AG08395 (cell line): ENCODE data around the gene NTSR2.

Source experiments
- DNase-seq: peaks from one replicate; pipeline ENCODE4 v3.0.0; 2012; ENCODE audit warnings: mixed read lengths, low spot score

NTSR2 gene

DNA sequence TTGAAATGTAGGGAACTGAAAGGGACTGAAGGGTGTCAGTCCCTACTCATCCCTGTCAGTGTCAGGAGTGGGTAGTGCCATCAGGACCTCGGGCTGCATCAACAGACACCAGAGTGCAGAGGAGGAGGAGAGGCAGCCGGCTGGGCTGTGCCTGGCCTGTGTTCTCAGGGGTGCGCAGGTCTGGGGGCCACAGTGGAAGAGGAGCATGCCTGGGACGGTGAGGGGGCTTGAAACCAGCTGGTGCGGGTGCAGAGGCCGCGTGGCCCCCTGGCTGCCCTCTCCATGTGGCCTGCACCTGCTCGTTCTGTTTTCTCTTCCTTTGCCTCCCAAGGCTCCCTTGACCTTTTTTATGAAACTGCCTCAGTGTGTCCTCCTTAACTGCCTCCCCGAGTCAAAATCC lies 41.3 kb downstream of the NTSR2 start:
- DNase-seq: no peak

DNA sequence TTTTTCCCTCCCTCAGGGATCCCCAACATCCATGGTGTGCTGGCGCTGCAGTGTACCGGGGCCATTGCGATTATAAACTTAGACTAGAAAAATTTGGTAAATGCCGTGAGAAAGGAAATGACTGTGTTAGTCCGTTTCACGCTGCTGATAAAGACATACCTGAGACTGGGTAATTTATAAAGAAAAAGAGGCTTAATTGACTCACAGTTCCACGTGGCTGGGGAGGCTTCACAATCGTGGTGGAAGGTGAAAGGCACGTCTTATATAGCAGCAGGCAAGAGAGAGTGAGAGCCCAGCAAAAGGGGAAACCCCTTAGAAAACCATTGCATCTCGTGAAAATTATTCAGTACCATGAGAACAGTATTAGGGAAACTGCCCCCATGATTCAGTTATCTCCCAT lies 44.3 kb downstream of the NTSR2 start:
- no peak for DNase-seq

DNA sequence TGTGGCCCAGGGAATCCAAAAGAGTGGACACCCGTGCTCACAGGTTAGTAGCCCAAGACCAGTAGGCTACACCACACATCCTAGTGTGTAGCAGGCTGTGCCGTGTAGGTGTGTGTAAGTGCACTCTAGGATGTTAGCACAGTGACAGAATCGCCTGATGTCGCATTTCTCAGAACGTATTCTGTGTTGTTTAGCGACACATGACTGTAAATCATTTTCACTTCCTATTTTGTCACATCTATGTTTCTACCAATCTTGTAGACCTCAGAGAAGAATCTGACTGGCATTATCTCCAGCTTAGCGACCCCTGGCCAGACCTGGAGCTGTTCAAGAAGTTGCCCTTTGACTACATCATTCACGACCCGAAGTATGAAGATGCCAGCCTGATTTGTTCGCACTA lies 45.1 kb downstream of the NTSR2 start:
- no peak for DNase-seq

- no peak for DNase-seq
Observed at GRCh38 chr2:11622611-11623010, 47.4 kb downstream of the NTSR2 start.

- no peak for DNase-seq
Observed at GRCh38 chr2:11621410-11621809, 48.6 kb downstream of the NTSR2 start.

DNA sequence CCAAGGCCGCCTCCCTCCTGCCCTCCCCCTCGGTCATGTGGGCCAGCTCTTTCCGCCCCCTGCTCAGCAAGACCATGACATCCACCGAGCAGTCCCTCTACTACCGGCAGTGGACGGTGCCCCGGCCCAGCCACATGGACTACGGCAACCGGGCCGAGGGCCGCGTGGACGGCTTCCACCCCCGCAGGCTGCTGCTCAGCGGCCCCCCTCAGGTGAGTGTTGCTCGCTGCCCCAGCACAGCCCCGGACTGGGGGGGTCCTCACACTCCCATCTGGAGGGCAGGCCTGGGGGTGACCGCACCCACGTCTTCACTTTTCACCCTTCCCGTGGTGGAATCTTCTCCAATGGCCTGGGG lies 51.3 kb downstream of the NTSR2 start:
- DNase-seq: no peak

GRCh38 chr2:11617984-11618707 lies 51.8 kb downstream of the NTSR2 start:
- DNase-seq: no peak

GRCh38 chr2:11617527-11617926 lies 52.5 kb downstream of the NTSR2 start:
- no peak for DNase-seq

DNA sequence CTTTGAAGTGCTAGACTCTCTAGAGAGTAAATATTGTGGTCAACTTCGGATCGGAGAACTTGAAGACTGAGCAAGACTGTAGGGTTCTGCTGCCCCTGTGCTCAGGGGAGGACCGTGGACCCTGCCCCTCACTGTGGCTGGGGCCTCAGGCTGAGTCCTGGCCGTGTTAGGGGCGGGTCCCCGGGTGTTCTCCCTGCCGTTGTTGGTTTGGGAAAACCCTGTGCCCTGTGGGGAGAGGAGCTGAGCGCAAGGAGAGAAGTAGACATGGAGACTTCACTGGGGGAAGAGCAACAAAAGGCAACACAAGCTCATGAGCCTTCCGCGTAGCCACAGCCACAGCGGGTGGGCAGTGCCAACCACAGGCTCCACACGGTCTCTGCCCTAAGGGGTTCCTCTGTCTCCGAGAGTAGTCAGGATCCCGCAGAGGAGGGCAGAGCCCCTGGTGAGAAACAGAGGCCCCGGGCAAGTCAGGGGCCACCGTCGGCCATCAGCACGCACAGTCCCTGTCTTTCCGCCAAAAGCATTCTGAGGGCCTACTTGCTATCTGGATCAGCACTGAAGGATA lies 53.1 kb downstream of the NTSR2 start:
- DNase-seq: no peak

DNA sequence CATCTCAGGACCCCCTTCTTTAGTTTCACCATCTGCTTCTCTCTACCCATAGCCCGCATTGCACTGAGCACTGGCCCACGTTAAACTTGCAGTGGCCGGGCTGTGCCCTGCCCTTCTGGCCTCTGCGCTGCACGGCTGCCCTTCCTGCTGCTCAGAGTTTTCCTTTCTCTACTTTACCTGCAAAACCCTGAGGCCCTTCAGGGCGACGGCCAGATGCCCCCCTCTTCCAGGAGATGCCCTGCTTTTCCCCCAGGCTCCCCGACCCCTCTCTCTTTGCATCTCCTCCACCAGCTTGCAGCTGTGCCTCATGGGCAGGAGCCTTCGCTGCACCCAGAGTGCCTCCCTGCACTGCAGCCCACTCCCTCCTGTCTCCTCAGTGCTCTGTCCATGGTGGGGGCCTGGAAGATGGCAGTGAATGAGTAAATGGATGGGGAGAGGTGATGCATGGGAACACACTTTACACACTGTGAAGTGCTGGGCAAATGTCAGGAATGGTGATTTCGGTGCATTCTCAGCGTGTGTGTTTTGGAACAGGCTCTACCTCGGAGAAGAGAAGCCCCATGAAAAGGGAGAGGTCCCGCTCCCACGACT lies 53.8 kb downstream of the NTSR2 start:
- no peak for DNase-seq

GRCh38 chr2:11615209-11615608 lies 54.8 kb downstream of the NTSR2 start:
- DNase-seq: no peak

- no peak for DNase-seq
Observed at GRCh38 chr2:11613297-11613696, 56.7 kb downstream of the NTSR2 start.

DNA sequence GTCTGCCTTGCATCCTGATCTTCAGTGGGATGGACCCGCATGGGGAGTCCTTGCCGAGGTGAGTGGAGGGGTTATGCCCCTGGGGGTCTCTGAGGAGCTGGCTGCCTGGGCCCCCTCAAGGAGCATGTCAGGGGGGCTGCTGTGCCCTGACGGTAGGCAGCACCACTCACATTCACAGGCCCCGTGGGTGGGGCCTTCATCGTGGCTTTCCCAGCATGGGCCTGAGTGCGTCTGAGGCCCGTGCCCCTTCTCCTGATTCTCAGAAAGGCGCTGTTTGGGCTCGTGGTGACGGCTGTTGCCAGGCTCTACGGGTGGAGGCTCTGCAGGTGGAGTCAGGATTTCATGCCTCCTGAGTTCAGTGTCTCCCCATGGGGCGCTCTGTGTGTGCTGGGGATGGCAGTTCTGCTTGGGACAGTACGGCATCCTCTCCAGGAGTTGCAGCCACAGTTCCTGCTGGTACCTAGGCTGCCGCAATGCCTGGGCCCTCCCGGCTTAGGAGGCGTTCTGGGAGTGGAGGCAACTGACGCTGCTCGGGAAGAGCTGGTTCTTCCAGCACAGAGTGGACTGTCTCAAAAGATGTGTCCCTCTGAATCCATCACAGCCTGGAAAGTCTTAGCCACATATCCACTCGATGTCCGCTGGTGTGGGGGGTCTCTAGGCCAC lies 57.3 kb downstream of the NTSR2 start:
- no peak for DNase-seq

GRCh38 chr2:11611251-11611650 lies 58.7 kb downstream of the NTSR2 start:
- DNase-seq: no peak

- DNase-seq: no peak
Observed at GRCh38 chr2:11610624-11611242, 59.3 kb downstream of the NTSR2 start.
